Urinary bladder (tissue), 4 donors: ENCODE results near the gene PRSS33. TPM values are rescaled to one million over a fixed set of nuclear protein-coding genes. Genes with fewer than 3 reads are reported as not detected.

ENCODE experiments used
- DNase-seq: peaks from one replicate; pipeline ENCODE4 v3.0.0-alpha.2; 2015; ENCODE audit errors: extremely low spot score
- H3K27ac ChIP-seq: one replicate; pipeline ENCODE4 v1.5.1; 2013; ENCODE audit warnings: low read depth, mild to moderate bottlenecking, moderate library complexity
- H3K36me3 ChIP-seq: one replicate; pipeline ENCODE4 v1.6.1; 2013; ENCODE audit warnings: mild to moderate bottlenecking, moderate library complexity; ENCODE audit not compliant: insufficient read depth
- H3K4me1 ChIP-seq: one replicate; pipeline ENCODE4 v1.6.1; 2013; ENCODE audit warnings: mild to moderate bottlenecking, moderate library complexity; ENCODE audit not compliant: insufficient read depth
- H3K4me3 ChIP-seq: one replicate; pipeline ENCODE4 v1.5.1; 2013; ENCODE audit warnings: low read depth, low read length
- WGBS: extraction: QIAGEN DNeasy Blood & Tissue Kit; methylation state at CpG from one replicate; pipeline ENCODE4 v1.1.7; 2013; 5-methylcytosine and 5-hydroxymethylcytosine counted together
- polyA plus RNA-seq: library from polyadenylated mRNA; stranded (reverse); fragments of 200-250 nt; gene quantifications from one replicate; pipeline ENCODE4 v1.2.3, GENCODE V29; 2013
- total RNA-seq: library from RNA; depleted of rRNA; stranded (reverse); fragments of >200 nt; gene quantifications from one replicate; pipeline ENCODE4 v1.2.3, GENCODE V29; 2014
- donor health status: healthy with polysubstance abuse.
- donor health status: healthy.

The PRSS33 gene
- total and polyA plus RNA-seq, 2 donors = not detected

DNA sequence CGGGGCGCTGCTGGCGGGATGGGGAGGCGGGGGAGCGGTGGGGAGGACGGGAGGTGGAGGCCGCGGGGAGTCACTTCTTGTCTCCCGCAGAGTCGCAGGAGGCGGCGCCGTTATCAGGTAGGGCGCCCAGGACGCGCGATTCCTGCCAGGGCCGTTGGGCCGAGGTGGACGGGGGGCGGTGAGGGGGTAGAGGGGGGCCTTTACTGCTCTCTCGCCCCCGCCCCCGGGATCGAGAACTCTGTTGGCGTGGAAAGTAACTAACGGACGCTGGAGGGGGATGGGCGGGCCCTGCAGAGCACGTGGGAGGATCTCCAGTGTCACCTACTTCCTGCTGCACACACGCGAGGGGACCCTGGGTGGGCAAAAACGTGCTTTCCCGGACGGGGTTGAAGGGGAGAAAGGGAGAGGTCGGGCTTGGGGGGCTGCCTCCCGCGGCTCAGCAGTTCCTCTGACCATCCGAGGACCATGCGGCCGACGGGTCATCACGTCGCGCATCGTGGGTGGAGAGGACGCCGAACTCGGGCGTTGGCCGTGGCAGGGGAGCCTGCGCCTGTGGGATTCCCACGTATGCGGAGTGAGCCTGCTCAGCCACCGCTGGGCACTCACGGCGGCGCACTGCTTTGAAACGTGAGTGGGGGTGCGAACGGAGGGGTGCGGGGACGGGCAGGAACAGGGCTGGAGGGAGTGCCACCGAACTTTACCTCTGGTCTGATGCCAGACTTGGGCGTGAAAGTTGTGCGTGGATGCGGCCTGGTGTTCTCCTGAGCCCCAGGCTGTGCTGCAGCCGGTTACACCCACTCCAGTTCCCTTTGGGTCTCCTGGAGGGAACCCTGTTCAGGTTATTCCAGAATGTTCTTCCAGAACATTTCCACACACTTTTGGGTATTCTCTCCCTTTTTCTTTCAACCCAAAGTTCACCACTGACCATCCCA, 30.2 kb upstream of the PRSS33 start:
- H3K4me1 ChIP-seq = no peaks in the 10 kb centered on the region
- H3K27ac ChIP-seq = no peak overlapping the region
- no peak overlapping the region for H3K4me3 ChIP-seq
- no peaks in the 10 kb centered on the region for H3K36me3 ChIP-seq
- 75% methylated on average over 68 of the region's 68 CpGs for WGBS
- DNase-seq = no peak

DNA sequence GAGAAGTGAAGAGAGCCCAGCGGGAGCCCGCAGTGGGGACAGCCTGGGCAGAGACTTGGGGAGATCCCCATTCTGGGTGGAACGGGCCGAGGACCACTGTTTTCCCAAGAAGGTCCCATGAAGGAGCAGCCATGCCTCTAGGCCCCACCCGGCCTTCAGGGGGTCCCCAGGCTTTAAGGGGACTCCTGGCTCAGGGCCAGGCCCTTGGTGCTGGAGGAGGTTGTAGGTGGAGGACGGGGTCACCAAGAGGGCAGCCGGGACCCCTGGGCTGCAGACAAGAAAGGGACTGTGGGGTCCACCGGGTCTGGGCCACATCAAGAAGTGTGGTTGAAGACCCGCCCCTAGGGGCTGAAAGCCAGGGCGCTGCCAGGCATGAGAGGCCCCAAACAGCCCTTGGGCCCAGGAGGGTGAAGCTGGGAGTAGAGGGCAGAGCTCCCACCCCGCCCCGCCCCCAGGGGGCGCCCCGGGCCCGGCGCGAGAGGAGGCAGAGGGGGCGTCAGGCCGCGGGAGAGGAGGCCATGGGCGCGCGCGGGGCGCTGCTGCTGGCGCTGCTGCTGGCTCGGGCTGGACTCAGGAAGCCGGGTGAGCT, 29.5 kb upstream of the PRSS33 start, which contains the start of gene PRSS21:
TSS of gene PRSS21 (plus strand) at position 487 of the 589 bp plus-strand sequence. CDS start at position 519, 32 bp downstream.
- no peak within 1 kb of the TSS for H3K4me3 ChIP-seq
- WGBS = 68% methylated on average over 28 of the region's 28 CpGs
- no peak for DNase-seq

DNA sequence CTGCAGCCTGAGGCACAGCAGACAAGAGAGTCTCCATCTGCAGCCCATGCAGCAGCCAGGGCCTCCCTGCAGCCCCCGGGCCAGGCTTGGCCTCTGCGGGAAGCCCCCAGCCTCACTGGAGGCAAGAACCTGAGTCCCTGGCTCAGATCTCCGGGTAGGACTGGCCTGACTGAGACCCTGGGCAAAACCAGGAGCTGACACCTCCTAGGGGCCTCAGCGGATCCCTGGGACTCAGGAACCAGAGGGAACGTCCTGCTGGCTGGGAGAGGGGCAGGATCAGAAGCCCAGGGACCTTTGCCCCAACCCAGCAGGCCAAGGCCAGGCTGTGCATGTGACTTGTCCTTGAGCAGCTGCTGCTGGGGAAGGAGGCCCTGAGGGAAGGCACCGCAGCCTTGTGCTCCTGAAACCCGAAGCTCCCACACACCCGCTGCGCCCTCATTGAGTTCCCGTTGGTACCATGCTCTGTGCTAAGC, 28.0 kb upstream of the PRSS33 start:
- no peaks in the 10 kb centered on the region for H3K4me1 ChIP-seq
- H3K4me3 ChIP-seq = no peak overlapping the region
- no peak overlapping the region for H3K27ac ChIP-seq
- no peaks in the 10 kb centered on the region for H3K36me3 ChIP-seq
- 70% methylated on average over 10 of the region's 10 CpGs for WGBS
- DNase-seq = no peak

More for the DNA sequence above, 29.5 kb upstream of the PRSS33 start, which contains the start of gene PRSS21:
- Histone ChIP-seq H3K27ac (no peak within 1 kb of the TSS), H3K4me1 (no peaks in the 10 kb centered on the region), H3K36me3 (no peaks in the 10 kb centered on the region)

DNA sequence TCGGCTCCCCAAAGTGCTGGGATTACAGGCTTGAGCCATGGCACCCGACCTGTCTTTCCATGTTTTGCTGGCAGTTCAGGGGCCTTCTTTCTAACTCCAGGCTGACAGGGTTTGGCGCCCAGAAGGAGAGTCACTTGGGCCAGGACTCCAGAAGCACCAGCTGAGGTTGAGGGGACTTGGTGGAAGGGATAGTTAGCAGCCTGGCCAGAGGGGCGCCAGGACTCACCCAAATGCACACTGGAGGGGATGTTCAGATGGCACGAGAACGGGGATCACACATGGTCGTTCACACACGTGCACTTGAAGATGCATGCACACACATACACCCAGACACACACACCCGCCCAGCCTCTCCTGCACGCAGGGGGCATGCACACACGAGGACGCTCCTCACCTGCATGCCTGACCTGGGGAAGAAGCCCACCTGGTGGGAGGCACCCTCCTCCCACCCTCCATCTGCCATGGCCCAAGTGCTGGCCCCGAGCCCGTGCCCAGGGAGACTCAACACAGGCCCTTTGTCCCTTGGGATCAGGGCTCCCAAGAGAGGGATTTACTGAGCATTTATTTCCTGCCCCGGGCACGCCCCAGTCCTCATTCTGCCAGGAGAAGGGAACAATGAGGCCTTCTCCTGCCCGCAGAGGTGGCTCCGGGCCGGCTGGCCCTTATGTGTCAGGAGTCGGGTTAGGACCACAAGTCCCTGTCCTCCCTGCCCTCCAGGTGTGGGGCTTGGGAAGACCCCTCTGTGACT, 27.4 kb upstream of the PRSS33 start:
- DNase-seq = no peak
- Histone ChIP-seq H3K27ac (no peak overlapping the region), H3K36me3 (no peaks in the 10 kb centered on the region), H3K4me3 (no peak overlapping the region), H3K4me1 (no peaks in the 10 kb centered on the region)
- WGBS = 82% methylated on average over 20 of the region's 20 CpGs

DNA sequence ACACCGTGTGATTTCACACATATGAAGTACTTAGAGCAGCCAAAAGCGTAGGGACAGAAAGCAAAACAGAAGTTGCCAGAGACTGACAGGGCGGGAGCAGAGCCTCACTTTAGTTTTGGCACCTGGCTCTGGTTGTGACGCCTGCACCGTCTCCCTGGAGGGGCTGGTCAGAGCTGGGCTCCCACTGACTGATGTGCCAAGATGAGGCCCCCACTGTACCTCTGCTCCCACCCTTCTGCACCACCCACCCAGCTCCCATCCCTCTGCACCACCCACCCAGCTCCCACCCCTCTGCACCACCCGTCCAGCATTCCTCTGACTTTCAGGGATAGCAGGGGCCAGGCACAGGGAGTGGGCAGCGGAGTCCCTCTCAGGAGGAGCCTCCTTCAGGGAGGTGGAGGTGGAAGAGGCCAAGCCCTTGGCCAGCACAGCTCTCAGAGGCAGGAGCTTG, 26.4 kb upstream of the PRSS33 start:
- Histone ChIP-seq H3K27ac (no peak overlapping the region), H3K4me1 (no peaks in the 10 kb centered on the region), H3K4me3 (no peak overlapping the region), H3K36me3 (no peaks in the 10 kb centered on the region)
- no peak for DNase-seq
- 64% methylated on average over 7 of the region's 7 CpGs for WGBS

DNA sequence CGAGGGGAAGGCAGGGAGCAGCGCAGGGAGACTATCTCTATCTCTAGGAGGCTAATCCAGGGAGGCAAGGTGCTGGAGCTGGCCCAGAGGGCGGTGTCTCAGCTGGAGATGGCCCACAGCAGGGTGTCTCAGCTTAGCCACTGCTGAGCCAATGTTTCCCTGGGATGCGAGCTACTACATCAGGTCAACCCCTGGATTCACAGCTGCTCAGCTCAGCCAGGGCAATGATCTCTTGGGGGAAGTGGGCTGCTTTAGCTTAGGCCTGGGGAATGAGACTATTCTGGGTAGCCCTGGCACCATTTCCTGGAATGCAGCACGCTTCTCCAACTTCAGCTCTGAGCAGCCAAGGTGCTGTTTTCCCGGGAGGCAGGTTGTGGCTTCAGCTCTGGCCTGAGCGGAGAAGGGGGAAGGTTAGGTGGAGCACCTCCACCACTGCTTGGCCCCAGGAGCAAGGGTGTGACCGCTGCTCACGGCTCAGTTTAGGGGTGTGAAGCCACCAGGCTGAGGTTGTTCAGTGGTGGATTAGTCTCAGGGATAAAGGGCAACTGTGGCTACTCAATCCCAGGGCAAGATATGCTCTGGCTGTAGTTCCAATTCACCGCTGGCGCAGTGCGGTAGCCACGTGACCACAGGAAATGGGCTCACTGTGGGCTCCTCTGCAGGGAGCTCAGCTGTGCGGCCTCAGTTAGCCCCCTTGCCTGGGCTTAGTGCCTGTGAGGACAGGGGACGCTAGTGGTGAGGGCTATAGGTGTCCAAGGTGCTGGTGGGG, 24.5 kb upstream of the PRSS33 start:
- WGBS = 61% methylated on average over 15 of the region's 15 CpGs
- no peak for DNase-seq
- no peaks in the 10 kb centered on the region for H3K4me1 ChIP-seq
- H3K4me3 ChIP-seq = no peak overlapping the region
- no peak overlapping the region for H3K27ac ChIP-seq
- no peaks in the 10 kb centered on the region for H3K36me3 ChIP-seq

DNA sequence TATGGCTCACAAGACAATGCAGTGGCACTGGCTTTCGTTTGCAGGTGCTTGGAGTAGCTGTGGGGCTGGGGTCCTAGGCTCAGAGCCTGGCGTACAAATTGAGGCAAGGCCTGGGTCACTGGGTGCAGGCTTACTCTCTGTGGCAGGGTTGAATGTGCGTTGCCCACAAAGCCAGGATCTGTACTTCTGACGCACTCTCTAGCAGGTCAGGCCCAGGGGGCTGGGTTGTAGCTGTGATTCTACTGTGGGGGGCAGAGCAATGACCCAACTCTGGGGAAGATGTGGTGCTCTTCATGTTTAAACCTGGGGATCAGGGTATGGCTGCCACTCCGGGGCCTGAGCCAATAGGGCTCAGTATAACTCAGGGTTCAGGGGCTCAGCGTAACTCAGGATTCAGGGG, 23.3 kb upstream of the PRSS33 start:
- no peaks in the 10 kb centered on the region for H3K4me1 ChIP-seq
- no peak overlapping the region for H3K27ac ChIP-seq
- WGBS = 80% methylated on average over 6 of the region's 6 CpGs
- no peak for DNase-seq
- H3K36me3 ChIP-seq = no peaks in the 10 kb centered on the region
- no peak overlapping the region for H3K4me3 ChIP-seq

DNA sequence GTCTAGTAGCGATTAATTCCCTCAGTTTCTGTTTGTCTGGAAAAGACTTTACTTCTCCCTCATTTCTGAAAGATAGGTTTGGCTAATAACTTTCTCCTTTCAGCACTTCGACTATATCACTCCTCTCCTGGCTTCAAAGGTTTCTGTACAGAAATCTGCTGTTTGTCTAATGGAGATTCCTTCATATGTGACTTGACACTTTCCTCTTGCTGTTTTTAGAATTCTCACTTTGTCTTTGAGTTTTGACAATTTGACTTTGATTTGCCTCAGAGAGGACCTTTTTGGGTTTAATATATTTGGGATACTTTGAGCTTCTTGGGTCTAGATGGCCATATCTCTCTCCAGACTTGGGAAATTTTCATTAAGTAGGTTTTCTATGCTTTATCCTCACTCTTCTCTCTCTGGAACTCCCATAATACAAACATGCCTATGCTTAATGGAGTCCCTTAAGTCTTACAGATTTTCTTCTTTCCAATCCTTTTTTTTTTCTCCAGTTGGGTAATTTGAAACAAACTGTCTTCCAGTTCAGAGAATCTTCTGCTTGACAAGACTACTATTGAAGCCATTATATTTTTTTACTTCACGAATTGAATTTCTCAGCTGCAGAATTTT, 21.9 kb upstream of the PRSS33 start:
- 76% methylated on average over 3 of the region's 3 CpGs for WGBS
- Histone ChIP-seq H3K27ac (no peak overlapping the region), H3K4me3 (no peak overlapping the region), H3K36me3 (no peaks in the 10 kb centered on the region), H3K4me1 (no peaks in the 10 kb centered on the region)
- DNase-seq = no peak

DNA sequence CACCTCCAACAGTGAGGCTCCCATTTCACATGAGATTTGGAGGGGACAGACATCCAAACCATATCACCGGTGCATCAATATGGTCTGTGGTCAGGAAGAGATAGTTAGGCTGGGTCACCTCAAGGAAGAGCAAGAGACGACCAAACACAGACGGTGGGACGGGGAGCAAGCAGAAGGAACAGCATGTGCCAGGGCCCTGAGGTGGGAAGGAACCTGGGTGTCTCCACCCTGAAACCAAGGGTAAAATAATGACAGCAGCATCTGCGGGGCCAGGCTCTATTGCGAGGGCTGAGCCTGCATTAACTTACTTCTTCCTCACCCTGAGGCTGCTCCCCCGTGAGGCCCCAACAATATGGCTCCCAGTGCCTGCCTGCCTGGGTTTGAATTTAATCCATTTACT, 20.8 kb upstream of the PRSS33 start:
- no peak overlapping the region for H3K4me3 ChIP-seq
- 86% methylated on average over 7 of the region's 7 CpGs for WGBS
- H3K27ac ChIP-seq = no peak overlapping the region
- no peaks in the 10 kb centered on the region for H3K4me1 ChIP-seq
- no peaks in the 10 kb centered on the region for H3K36me3 ChIP-seq
- DNase-seq = no peak

DNA sequence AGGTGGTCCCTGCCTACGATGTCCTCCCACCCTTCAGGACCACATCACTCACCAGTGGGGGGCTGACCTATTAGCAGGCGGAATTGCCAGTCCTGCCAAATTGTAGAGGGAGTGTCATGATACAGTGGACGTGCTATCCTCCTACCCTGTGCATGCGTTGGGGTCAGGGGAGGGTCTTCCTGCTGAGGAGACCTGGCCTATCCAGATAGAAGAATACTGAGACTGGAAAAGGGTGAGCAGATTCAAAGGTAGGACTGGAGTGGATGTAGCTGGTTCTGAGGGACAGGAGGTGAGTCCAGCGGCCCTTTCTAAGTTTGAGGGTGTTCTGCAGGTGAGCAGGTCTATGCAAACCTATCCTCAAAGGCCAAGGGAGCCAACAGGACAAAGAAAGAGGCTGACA, 18.9 kb upstream of the PRSS33 start:
- no peak for DNase-seq
- Histone ChIP-seq H3K4me3 (no peak overlapping the region), H3K4me1 (no peaks in the 10 kb centered on the region), H3K27ac (no peak overlapping the region), H3K36me3 (no peaks in the 10 kb centered on the region)
- WGBS = 74% methylated on average over 5 of the region's 5 CpGs

DNA sequence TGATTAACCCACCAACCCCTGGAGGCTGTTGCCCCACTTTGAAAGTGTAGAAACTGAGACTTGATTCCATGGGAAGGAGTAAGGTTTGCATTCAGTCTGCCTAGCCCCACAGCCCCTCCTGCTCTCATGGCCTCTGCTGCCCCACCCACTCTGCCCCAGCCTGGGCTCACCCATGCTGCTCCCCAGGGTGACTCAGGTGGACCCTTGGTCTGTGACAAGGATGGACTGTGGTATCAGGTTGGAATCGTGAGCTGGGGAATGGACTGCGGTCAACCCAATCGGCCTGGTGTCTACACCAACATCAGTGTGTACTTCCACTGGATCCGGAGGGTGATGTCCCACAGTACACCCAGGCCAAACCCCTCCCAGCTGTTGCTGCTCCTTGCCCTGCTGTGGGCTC, 17.4 kb upstream of the PRSS33 start:
- no peaks in the 10 kb centered on the region for H3K36me3 ChIP-seq
- H3K4me3 ChIP-seq = no peak overlapping the region
- H3K4me1 ChIP-seq = no peaks in the 10 kb centered on the region
- DNase-seq = no peak
- WGBS = 82% methylated on average over 4 of the region's 4 CpGs
- H3K27ac ChIP-seq = no peak overlapping the region

DNA sequence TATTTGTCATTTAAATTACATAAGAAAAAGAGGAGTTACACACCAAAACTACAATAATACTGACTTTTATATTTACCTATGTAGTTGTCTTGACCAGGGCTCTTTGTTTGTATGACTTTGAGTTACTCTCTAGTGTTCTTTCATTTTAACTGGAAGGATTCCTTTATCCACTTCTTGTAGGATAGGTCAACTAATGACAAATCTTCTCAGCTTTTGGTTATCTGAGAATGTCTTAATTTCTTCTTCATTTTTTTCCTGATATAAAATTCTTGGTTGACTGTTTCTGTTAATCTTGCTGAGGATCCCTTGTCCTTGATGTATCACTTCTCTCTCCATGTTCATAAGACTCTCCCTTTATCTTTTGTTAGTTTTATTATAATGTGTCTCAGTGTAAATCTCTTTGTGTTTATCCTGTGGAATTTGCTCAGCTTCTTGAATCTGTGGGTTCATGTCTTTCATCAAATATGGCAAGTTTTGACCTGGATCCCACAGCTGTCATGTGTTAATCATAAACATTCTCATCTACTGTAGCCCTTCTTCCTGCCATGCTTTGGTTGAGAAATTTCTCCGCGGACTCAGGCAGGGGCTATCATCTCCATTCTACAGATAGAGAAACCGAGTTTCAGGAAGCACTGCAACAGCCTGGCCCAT, 16.3 kb upstream of the PRSS33 start:
- WGBS = 78% methylated on average over 3 of the region's 3 CpGs
- H3K4me3 ChIP-seq = no peak overlapping the region
- no peaks in the 10 kb centered on the region for H3K36me3 ChIP-seq
- DNase-seq = no peak
- H3K27ac ChIP-seq = no peak overlapping the region
- no peaks in the 10 kb centered on the region for H3K4me1 ChIP-seq
